ENCODE measurements around the gene OR2K2.

Gene OR2K2

GRCh38 chr9:111330124-111330523 lies at the start of gene OR2K2:
TSS of gene OR2K2 (minus strand) at chr9:111330224. CDS start at chr9:111328433, 1,791 bp downstream.
- no peak for DNase-seq (ENCODE audit: low read depth, low spot score)
- H3K4me3 ChIP-seq (ENCODE audit: low read depth, low read length), result no peak within 1 kb of the TSS
- ChIA-PET CTCF (no interaction called here), POLR2A (no interaction called here)
- TF ChIP-seq CTCF (IDR thresholded peaks at IDR 0.05; ENCODE audit: insufficient read depth, low read length, missing control alignments), result no peak

GRCh38 chr9:111375817-111376564 lies 46.0 kb upstream of the OR2K2 start:
- no peak for TF ChIP-seq CTCF (IDR thresholded peaks at IDR 0.05; ENCODE audit: insufficient read depth, low read length, missing control alignments)
- POLR2A ChIA-PET, result no interaction called here
- CTCF ChIA-PET, result no interaction called here
- H3K4me3 ChIP-seq (ENCODE audit: low read depth, low read length), result no peak overlapping the region
- DNase-seq (ENCODE audit: low read depth, low spot score), result no peak

- TF ChIP-seq CTCF (IDR thresholded peaks at IDR 0.05; ENCODE audit: insufficient read depth, low read length, missing control alignments), result no peak
- ChIA-PET POLR2A (no interaction called here), CTCF (no interaction called here)
- H3K4me3 ChIP-seq (ENCODE audit: low read depth, low read length), result no peak overlapping the region
- DNase-seq (ENCODE audit: low read depth, low spot score), result no peak
Measured at GRCh38 chr9:111375062-111375461, 45.0 kb upstream of the OR2K2 start.

- no peak overlapping the region for H3K4me3 ChIP-seq (ENCODE audit: low read depth, low read length)
- no peak for DNase-seq (ENCODE audit: low read depth, low spot score)
- TF ChIP-seq CTCF (IDR thresholded peaks at IDR 0.05; ENCODE audit: insufficient read depth, low read length, missing control alignments), result no peak
- ChIA-PET CTCF (no interaction called here), POLR2A (no interaction called here)
Measured at GRCh38 chr9:111372297-111372696, 42.3 kb upstream of the OR2K2 start.

GRCh38 chr9:111366978-111367377 lies 37.0 kb upstream of the OR2K2 start:
- no peak overlapping the region for H3K4me3 ChIP-seq (ENCODE audit: low read depth, low read length)
- CTCF ChIA-PET, result no interaction called here
- POLR2A ChIA-PET, result interaction anchor here (0.6 kb wide), 1 partner anchor 328 kb away, joined by 3 read pairs; no protein-coding TSS in a partner anchor
- DNase-seq (ENCODE audit: low read depth, low spot score), result no peak
- no peak for TF ChIP-seq CTCF (IDR thresholded peaks at IDR 0.05; ENCODE audit: insufficient read depth, low read length, missing control alignments)

GRCh38 chr9:111362526-111362925 lies 32.5 kb upstream of the OR2K2 start:
- TF ChIP-seq CTCF (IDR thresholded peaks at IDR 0.05; ENCODE audit: insufficient read depth, low read length, missing control alignments), result no peak
- H3K4me3 ChIP-seq (ENCODE audit: low read depth, low read length), result no peak overlapping the region
- ChIA-PET POLR2A (no interaction called here), CTCF (interaction anchor here (0.6 to 1.0 kb wide), 2 partner anchors 10 to 110 kb away, joined by 3 to 4 read pairs; no protein-coding TSS in a partner anchor)
- no peak for DNase-seq (ENCODE audit: low read depth, low spot score)

Data from AG04449 (cell line).